Measurements from ENCODE around the gene SMPDL3A. TPM values are rescaled to one million over a fixed set of nuclear protein-coding genes. Genes with fewer than 3 reads are reported as not detected.

Gene SMPDL3A
- total and polyA plus RNA-seq, 2 donors (not counting 3 experiments of a cell fraction or from before 2014, with no cell fraction given) = 4.1 to 4.2 TPM

- Histone ChIP-seq H3K4me1 (ENCODE audit: control insufficient read depth, extremely low read depth, insufficient read depth, low read length) (no peaks in the 10 kb centered on the region), H3K9ac (replicated peaks; ENCODE audit: extremely low read depth, insufficient read depth, low read length) (no peak overlapping the region), H3K27ac (ENCODE audit: insufficient read depth, low read depth, low read length) (no peak overlapping the region), H3K4me3 (replicated peaks in 1 of 3; ENCODE audit: insufficient read depth in 1 of 3, low read depth in 1 of 3, low read length in 3 of 3) (no peak overlapping the region), H4K20me1 (replicated peaks; ENCODE audit: control insufficient read depth, extremely low read depth, insufficient read depth, low read length) (no peaks in the 10 kb centered on the region), H3K79me2 (ENCODE audit: control insufficient read depth, insufficient read depth, low read length) (no peaks in the 10 kb centered on the region), H3K4me2 (ENCODE audit: insufficient read depth, low read length) (no peak overlapping the region), H3K36me3 (ENCODE audit: control insufficient read depth in 2 of 2, extremely low read depth in 1 of 2, insufficient read depth in 2 of 2, low read length in 2 of 2) (no peaks in the 10 kb centered on the region), H3K27me3 (ENCODE audit: control insufficient read depth in 2 of 2, insufficient read depth in 2 of 2, low read length in 2 of 2) (no peaks in the 10 kb centered on the region), H3K9me1 (replicated peaks; ENCODE audit: control insufficient read depth, extremely low read depth, insufficient read depth, low read length) (no peaks in the 10 kb centered on the region), H3K9me3 (replicated peaks; ENCODE audit: control insufficient read depth, insufficient read depth, low read length) (no peaks in the 10 kb centered on the region), H2AFZ (ENCODE audit: low read depth, low read length) (no peak overlapping the region)
- no TSS peak for BruUV-seq (replicated peaks)
- ChIA-PET POLR2A (no interaction called here), CTCF (interaction anchor here (1.0 to 1.1 kb wide), 2 partner anchors 9 to 39 kb away, joined by 5 to 6 read pairs; no protein-coding TSS in a partner anchor)
- dilution Hi-C loops (cut with MboI; ENCODE audit: extremely low pct_ligation_motif_present, low sequenced_read_pairs) (no loop called here), intact Hi-C loops (cut with micrococcal nuclease) (no loop called here)
- FAIRE-seq = no peak
- TF ChIP-seq POLR2AphosphoS5 (IDR thresholded peaks at IDR 0.05; ENCODE audit: insufficient read depth, low read depth, low read length) (no peak), FOS (IDR thresholded peaks at IDR 0.05; ENCODE audit: borderline replicate concordance, insufficient read depth, low read length) (no peak), EZH2 (IDR thresholded peaks at IDR 0.05; ENCODE audit: borderline replicate concordance, low read depth, low read length, severe bottlenecking) (no peak), MYC (IDR thresholded peaks at IDR 0.05; ENCODE audit: low read depth, low read length) (no peak), POLR2A (IDR thresholded peaks at IDR 0.05; ENCODE audit: low read depth, low read length) (no peak), CTCF (IDR thresholded peaks at IDR 0.05; ENCODE audit: extremely low read depth in 1 of 2, insufficient read depth in 1 of 2, low read depth in 1 of 2, low read length in 2 of 2) (no peak), JUN (IDR thresholded peaks at IDR 0.05; ENCODE audit: borderline replicate concordance, insufficient read depth, insufficient read length, low read depth) (no peak), MAX (IDR thresholded peaks at IDR 0.05; ENCODE audit: insufficient read depth, insufficient read length) (no peak)
- DNase-seq (ENCODE audit: low read depth, low spot score) = no peak
Measured at GRCh38 chr6:122800906-122801305, 11.8 kb downstream of the SMPDL3A start.

Measured in endothelial cell of umbilical vein (primary cell).